BJ (cell line): Measurements from ENCODE around the gene ATRNL1. TPM values are rescaled to one million over a fixed set of nuclear protein-coding genes. Genes with fewer than 3 reads are reported as not detected.
"Not testable (repeated sequence)": the region's sequence is repeated elsewhere in the genome, so short reads cannot be mapped to it uniquely, and the experiment has no call there.

Experiments used
- CTCF ChIA-PET: fragments of 350-600 bp; formaldehyde crosslinking; extraction: SDS; loops from one replicate; lab custom pipeline; 2021; ENCODE audit warnings: antibody characterized with exemption, inconsistent platforms; lab: Yijun Ruan, JAX
- POLR2A ChIA-PET: fragments of 300-600 bp; sonication (Branson Sonifier 250); formaldehyde crosslinking; extraction: SDS; loops from one replicate; lab custom pipeline; 2021; ENCODE audit warnings: antibody characterized with exemption; lab: Charles Lee
- DNase-seq: peaks from one replicate; pipeline ENCODE4 v3.0.0-alpha.2; 2011; ENCODE audit warnings: low read depth
- H3K27me3 ChIP-seq: 2 replicates; pipeline ENCODE4 v1.6.0; 2011; ENCODE audit warnings: low read length; ENCODE audit not compliant: control insufficient read depth, insufficient read depth
- H3K36me3 ChIP-seq: 2 replicates; pipeline ENCODE4 v1.5.1; 2011; ENCODE audit warnings: low read length; ENCODE audit not compliant: control insufficient read depth, insufficient read depth
- H3K4me3 ChIP-seq: 2 replicates; pipeline ENCODE4 v1.5.1; 2011; ENCODE audit warnings: low read depth, mild to moderate bottlenecking, control low read depth, low read length
- CTCF ChIP-seq: IDR thresholded peaks from 2 replicates; pipeline ENCODE4 v1.5.1; 2011; ENCODE audit warnings: low read depth, mild to moderate bottlenecking, control low read depth, inconsistent platforms, low read length, moderate library complexity; ENCODE audit not compliant: insufficient read depth
- polyA plus RNA-seq: library from polyadenylated mRNA; depleted of rRNA; stranded (reverse); fragments of >200 nt; gene quantifications from 2 replicates; pipeline ENCODE4 v1.2.3, GENCODE V29; 2011

Gene ATRNL1
- polyA plus RNA-seq, 1 experiment: not detected

GRCh38 chr10:115093776-115094408 lies 727 bp downstream of the ATRNL1 start:
- CTCF ChIA-PET: no interaction called here
- H3K4me3 ChIP-seq: peak overlapping the region; percentile 52
- 0 out of 2 replicates have a peak, but pooled peaks have one; percentile 8 for TF ChIP-seq CTCF
- H3K36me3 ChIP-seq: no peaks in the 10 kb centered on the region
- peaks cover 19% of the 10 kb centered on the region for H3K27me3 ChIP-seq
- POLR2A ChIA-PET: no interaction called here
- DNase-seq: no peak

GRCh38 chr10:115094416-115095140 lies 1.4 kb downstream of the ATRNL1 start:
- DNase-seq: no peak
- POLR2A ChIA-PET: no interaction called here
- CTCF ChIA-PET: no interaction called here
- Histone ChIP-seq H3K4me3 (no peak overlapping the region), H3K27me3 (peaks cover 19% of the 10 kb centered on the region), H3K36me3 (no peaks in the 10 kb centered on the region)
- no peak for TF ChIP-seq CTCF

GRCh38 chr10:115095758-115096157 lies 2.6 kb downstream of the ATRNL1 start:
- Histone ChIP-seq H3K4me3 (no peak overlapping the region), H3K27me3 (peaks cover 19% of the 10 kb centered on the region), H3K36me3 (no peaks in the 10 kb centered on the region)
- ChIA-PET CTCF (no interaction called here), POLR2A (interaction anchor here (0.6 kb wide), 1 partner anchor 127 kb away, joined by 5 read pairs; no protein-coding TSS in a partner anchor)
- DNase-seq: no peak
- TF ChIP-seq CTCF: no peak

- Histone ChIP-seq H3K4me3 (no peak overlapping the region), H3K36me3 (no peaks in the 10 kb centered on the region), H3K27me3 (no peaks in the 10 kb centered on the region)
- no peak for DNase-seq
- ChIA-PET CTCF (no interaction called here), POLR2A (no interaction called here)
- no peak for TF ChIP-seq CTCF
Measured at GRCh38 chr10:115103700-115104099, 10.5 kb downstream of the ATRNL1 start.

GRCh38 chr10:115105411-115105810 lies 12.2 kb downstream of the ATRNL1 start:
- H3K27me3 ChIP-seq, H3K36me3 ChIP-seq, H3K4me3 ChIP-seq, CTCF ChIA-PET, POLR2A ChIA-PET, DNase-seq: not testable (repeated sequence)
